HCT116 (cell line): ENCODE results near the gene SPSB3. TPM values are rescaled to one million over a fixed set of nuclear protein-coding genes. Genes with fewer than 3 reads are reported as not detected.

ENCODE experiments used
- ATAC-seq: fragments of 200-7000 bp; cut with Tn5 transposase; 2 replicates; pipeline ENCODE4 v1.9.1; 2020; ENCODE audit warnings: mild to moderate bottlenecking, moderate library complexity
- BruUV-seq: library from RNA; stranded (reverse); fragments of 400-500 nt; replicated peaks from 2 replicates; lab custom pipeline; 2021; lab: Mats Ljungman, UMichigan
- CTCF ChIA-PET: fragments of 300-600 bp; sonication (Branson Sonifier 250); formaldehyde crosslinking; loops from one replicate; lab custom pipeline; 2021; ENCODE audit warnings: antibody characterized with exemption; lab: Charles Lee
- POLR2A ChIA-PET: fragments of 300-600, 350-600 bp; sonication (Branson Sonifier 250); formaldehyde crosslinking; loops from one replicate; lab custom pipeline; 2021; ENCODE audit warnings: antibody characterized with exemption; lab: Charles Lee
- RAD21 ChIA-PET, 2 experiments: fragments of 300-600 bp; sonication (Branson Sonifier 250); formaldehyde crosslinking; loops; one replicate each; lab custom pipeline; 2023; ENCODE audit warnings: low total read pairs in 2 of 2; ENCODE audit not compliant: uncharacterized antibody in 2 of 2, unreplicated experiment in 2 of 2, low non-redundant PET in 1 of 2; lab: Charles Lee
- DNase-seq: peaks from one replicate; pipeline ENCODE4 v3.0.0-alpha.2; 2010; ENCODE audit warnings: low read depth, low spot score
- H2AFZ ChIP-seq: fragments of 200-600 bp; shearing (Covaris generic), sonication (generic); 2 replicates; pipeline ENCODE4 v1.6.1; 2017; ENCODE audit warnings: low read depth, mixed run types, mixed read lengths, antibody characterized with exemption, low read length; ENCODE audit not compliant: poor library complexity, severe bottlenecking
- H3K27ac ChIP-seq: 2 replicates; pipeline ENCODE4 v1.5.1; 2012; ENCODE audit warnings: low read depth, low read length
- H3K27me3 ChIP-seq: fragments of 200-600 bp; sonication (generic); 2 replicates; pipeline ENCODE4 v1.6.1; 2016; ENCODE audit warnings: mixed run types, low read length, mixed read lengths; ENCODE audit not compliant: insufficient read depth
- H3K36me3 ChIP-seq, 2 experiments: fragments of 200-500 bp in 1 of 2; fragments of 200-600 bp in 1 of 2; sonication (Bioruptor generic) in 1 of 2; sonication (generic) in 1 of 2; 2 replicates each; pipeline versions ENCODE4 v1.5.1 to v1.6.1; 2014 to 2016; ENCODE audit warnings: low read length in 2 of 2, inconsistent platforms in 1 of 2, mixed read lengths in 1 of 2, mixed run types in 1 of 2; ENCODE audit not compliant: insufficient read depth in 2 of 2, control insufficient read depth in 1 of 2
- H3K4me1 ChIP-seq, 2 experiments: fragments of 200-600 bp in 1 of 2; sonication (generic) in 1 of 2; 2 replicates each; pipeline versions ENCODE4 v1.5.1 to v1.6.1; 2012 to 2017; ENCODE audit warnings: low read length in 2 of 2, inconsistent platforms in 1 of 2, mild to moderate bottlenecking in 1 of 2, mixed read lengths in 1 of 2, mixed run types in 1 of 2, moderate library complexity in 1 of 2; ENCODE audit not compliant: insufficient read depth in 2 of 2, control insufficient read depth in 1 of 2
- H3K4me2 ChIP-seq: fragments of 200-600 bp; sonication (generic); 2 replicates; pipeline ENCODE4 v1.6.1; 2017; ENCODE audit warnings: mixed run types, low read length, mixed read lengths
- H3K4me3 ChIP-seq, 2 experiments: fragments of 200-600 bp in 1 of 2; sonication (generic) in 1 of 2; replicated peaks in 1 of 2; 2 replicates each; pipeline ENCODE4 v1.5.1; 2011 to 2016; ENCODE audit warnings: low read length in 2 of 2, control low read depth in 1 of 2, low read depth in 1 of 2, mild to moderate bottlenecking in 1 of 2, mixed read lengths in 1 of 2, mixed run types in 1 of 2
- H3K79me2 ChIP-seq: fragments of 200-600 bp; sonication (generic); 2 replicates; pipeline ENCODE4 v1.6.1; 2017; ENCODE audit warnings: mild to moderate bottlenecking, mixed run types, low read length, moderate library complexity, mixed read lengths; ENCODE audit not compliant: insufficient read depth
- H3K9ac ChIP-seq: fragments of 200-600 bp; sonication (generic); 2 replicates; pipeline ENCODE4 v1.6.1; 2016; ENCODE audit warnings: low read length, mixed read lengths
- H3K9me2 ChIP-seq: fragments of 200-600 bp; sonication (generic), shearing (Covaris generic); 2 replicates; pipeline ENCODE4 v1.6.1; 2017; ENCODE audit warnings: mixed run types, mild to moderate bottlenecking, moderate library complexity; ENCODE audit not compliant: insufficient read depth
- H3K9me3 ChIP-seq, 2 experiments: fragments of 200-500 bp in 1 of 2; fragments of 200-600 bp in 1 of 2; sonication (Bioruptor generic) in 1 of 2; sonication (generic) in 1 of 2; 2 replicates each; pipeline ENCODE4 v1.6.1; 2014 to 2017; ENCODE audit warnings: low read length in 2 of 2, mixed read lengths in 2 of 2, inconsistent platforms in 1 of 2, low read depth in 1 of 2, mild to moderate bottlenecking in 1 of 2, mixed run types in 1 of 2, moderate library complexity in 1 of 2; ENCODE audit not compliant: control insufficient read depth in 1 of 2, insufficient read depth in 1 of 2
- H4K20me1 ChIP-seq: fragments of 200-600 bp; sonication (generic), shearing (Covaris generic); 2 replicates; pipeline ENCODE4 v1.6.1; 2017; ENCODE audit warnings: mixed run types, mild to moderate bottlenecking, moderate library complexity; ENCODE audit not compliant: insufficient read depth
- CEBPB ChIP-seq: IDR thresholded peaks from 2 replicates; pipeline ENCODE4 v1.6.1; 2012; ENCODE audit warnings: low read depth
- CTCF ChIP-seq, 3 experiments: fragments of 200-600 bp in 1 of 3; sonication (generic) in 1 of 3; IDR thresholded peaks in 2 of 3; conservative IDR thresholded peaks in 1 of 3; 2 replicates each; pipeline ENCODE4 v1.5.1; 2012 to 2017; ENCODE audit warnings: low read depth in 2 of 3, low read length in 2 of 3, antibody characterized with exemption in 1 of 3, borderline replicate concordance in 1 of 3, control low read depth in 1 of 3, mild to moderate bottlenecking in 1 of 3, mixed read lengths in 1 of 3, mixed run types in 1 of 3, moderate library complexity in 1 of 3; ENCODE audit not compliant: insufficient read depth in 1 of 3
- ELF1 ChIP-seq: IDR thresholded peaks from 2 replicates; pipeline ENCODE4 v1.6.1; 2012; ENCODE audit warnings: low read depth, borderline replicate concordance
- POLR2AphosphoS5 ChIP-seq: IDR thresholded peaks from 2 replicates; pipeline ENCODE4 v1.6.1; 2011; ENCODE audit warnings: mild to moderate bottlenecking, low read depth, low read length, moderate library complexity
- RAD21 ChIP-seq: IDR thresholded peaks from 2 replicates; pipeline ENCODE4 v1.6.1; 2012; ENCODE audit warnings: low read depth, mild to moderate bottlenecking
- REST ChIP-seq: IDR thresholded peaks from 2 replicates; pipeline ENCODE4 v1.6.1; 2012; ENCODE audit warnings: low read depth
- SIN3A ChIP-seq: IDR thresholded peaks from 2 replicates; pipeline ENCODE4 v1.6.1; 2012; ENCODE audit warnings: low read depth
- SRF ChIP-seq: IDR thresholded peaks from 2 replicates; pipeline ENCODE4 v1.6.1; 2012; ENCODE audit warnings: low read depth
- TCF7L2 ChIP-seq: IDR thresholded peaks from 2 replicates; pipeline ENCODE4 v1.7.0; 2011; ENCODE audit warnings: borderline replicate concordance, inconsistent platforms; ENCODE audit not compliant: insufficient read depth, insufficient read length; ENCODE audit errors: extremely low read depth
- YY1 ChIP-seq: IDR thresholded peaks from 2 replicates; pipeline ENCODE4 v1.6.1; 2011; ENCODE audit warnings: low read length, low read depth, moderate library complexity, mild to moderate bottlenecking; ENCODE audit not compliant: insufficient replicate concordance; ENCODE audit errors: extremely low read depth
- ZNF274 ChIP-seq: fragments of 200-500 bp; sonication (Bioruptor generic); IDR thresholded peaks from 2 replicates; pipeline ENCODE4 v1.6.1; 2014; ENCODE audit warnings: mild to moderate bottlenecking, low read depth, low read length, inconsistent platforms
- intact Hi-C: fragments of 100-400 bp; cut with micrococcal nuclease; formaldehyde crosslinking; loops from 2 replicates; pipeline ENCODE4 v1.10.0; 2022
- total RNA-seq: library from RNA; stranded (reverse); gene quantifications from one replicate; pipeline ENCODE4 v1.2.1, GENCODE V29; 2021; ENCODE audit not compliant: unreplicated experiment

SPSB3 gene
- total RNA-seq, 1 experiment from 2014 or later, result 31.6 TPM

GRCh38 chr16:1819611-1820010 is 37.2 kb upstream of the SPSB3 start:
- Histone ChIP-seq H3K9me2 (no peaks in the 10 kb centered on the region), H3K27ac (no peak overlapping the region), H3K27me3 (no peaks in the 10 kb centered on the region), H3K4me2 (no peak overlapping the region), H3K36me3 (0 out of 4 replicates have a peak, but pooled peaks cover 2 to 5% of the 10 kb centered on the region in 2 experiments), H2AFZ (no peak overlapping the region), H3K4me3 (no peak overlapping the region), H3K9ac (no peak overlapping the region), H4K20me1 (no peaks in the 10 kb centered on the region), H3K79me2 (no peaks in the 10 kb centered on the region), H3K4me1 (no peaks in the 10 kb centered on the region), H3K9me3 (no peaks in the 10 kb centered on the region)
- RAD21 ChIA-PET, result no interaction called here
- ATAC-seq (no peak), DNase-seq (no peak)
- TF ChIP-seq TCF7L2 (no peak), ELF1 (no peak), RAD21 (no peak), CEBPB (no peak), SIN3A (no peak), CTCF (IDR thresholded peaks at IDR 0.05 in 2 of 3, conservative IDR thresholded peaks at IDR 0.05 in 1 of 3; ENCODE audit: borderline replicate concordance in 1 of 3, insufficient read depth in 1 of 3, low read depth in 2 of 3, low read length in 2 of 3) (no peak), POLR2AphosphoS5 (no peak), REST (no peak), ZNF274 (no peak), SRF (no peak), YY1 (no peak)
- no TSS peak for BruUV-seq
- POLR2A ChIA-PET, result no interaction called here
- CTCF ChIA-PET, result no interaction called here
- intact Hi-C loops, result no loop called here
